DND-41 (cell line): ENCODE data around the gene TBL1XR1.

ENCODE experiments used
- ATAC-seq: fragments of 200-7000 bp; cut with Tn5 transposase; 3 replicates; pipeline ENCODE4 v1.9.1; 2021; ENCODE audit warnings: low read depth; ENCODE audit not compliant: insufficient read depth
- DNase-seq: peaks from one replicate; pipeline ENCODE4 v3.0.0-alpha.2; 2020
- H2AFZ ChIP-seq: 2 replicates; pipeline ENCODE4 v1.6.0; 2012; ENCODE audit warnings: low read depth, low read length
- H3K27ac ChIP-seq: 2 replicates; pipeline ENCODE4 v1.5.1; 2012; ENCODE audit warnings: low read length, inconsistent platforms
- H3K27me3 ChIP-seq: fragments of 200-600 bp; sonication (generic); 2 replicates; pipeline ENCODE4 v1.6.0; 2012; ENCODE audit warnings: low read length, mild to moderate bottlenecking, inconsistent platforms; ENCODE audit not compliant: insufficient read depth, poor library complexity
- H3K36me3 ChIP-seq: 2 replicates; pipeline ENCODE4 v1.5.1; 2012; ENCODE audit warnings: low read length, inconsistent platforms; ENCODE audit not compliant: insufficient read depth
- H3K4me1 ChIP-seq: 2 replicates; pipeline ENCODE4 v1.5.1; 2012; ENCODE audit warnings: mild to moderate bottlenecking, low read length; ENCODE audit not compliant: insufficient read depth
- H3K4me2 ChIP-seq: 2 replicates; pipeline ENCODE4 v1.6.0; 2012; ENCODE audit warnings: mild to moderate bottlenecking, moderate library complexity, low read length, inconsistent platforms; ENCODE audit not compliant: insufficient read depth
- H3K4me3 ChIP-seq, 2 experiments: fragments of 200-600 bp in 1 of 2; shearing (Covaris generic) in 1 of 2; 2 replicates each; pipeline ENCODE4 v1.5.1; 2012 to 2016; ENCODE audit warnings: inconsistent platforms in 2 of 2, low read length in 2 of 2, mild to moderate bottlenecking in 2 of 2, low read depth in 1 of 2, moderate library complexity in 1 of 2
- H3K79me2 ChIP-seq: 2 replicates; pipeline ENCODE4 v1.6.0; 2012; ENCODE audit warnings: low read length, inconsistent platforms; ENCODE audit not compliant: insufficient read depth
- H3K9ac ChIP-seq: 2 replicates; pipeline ENCODE4 v1.6.0; 2012; ENCODE audit warnings: low read depth, mild to moderate bottlenecking, inconsistent platforms, low read length, moderate library complexity
- H3K9me3 ChIP-seq: 2 replicates; pipeline ENCODE4 v1.5.1; 2012; ENCODE audit warnings: low read length, moderate library complexity, mild to moderate bottlenecking, inconsistent platforms; ENCODE audit not compliant: insufficient read depth, severe bottlenecking
- H4K20me1 ChIP-seq: 2 replicates; pipeline ENCODE4 v1.6.0; 2012; ENCODE audit warnings: low read length; ENCODE audit not compliant: insufficient read depth
- EZH2 ChIP-seq: IDR thresholded peaks from 3 replicates; pipeline ENCODE4 v1.6.1; 2012; ENCODE audit warnings: borderline replicate concordance, low read depth, mild to moderate bottlenecking, moderate library complexity, low read length, inconsistent platforms; ENCODE audit not compliant: severe bottlenecking
- TF ChIP-seq, protein P1 (sequence below): IDR thresholded peaks from 2 replicates; pipeline ENCODE4 v1.5.1; 2012; ENCODE audit warnings: borderline replicate concordance, low read length, moderate library complexity, mild to moderate bottlenecking; ENCODE audit not compliant: poor library complexity, severe bottlenecking; ENCODE audit errors: extremely low read depth

TBL1XR1 gene

DNA sequence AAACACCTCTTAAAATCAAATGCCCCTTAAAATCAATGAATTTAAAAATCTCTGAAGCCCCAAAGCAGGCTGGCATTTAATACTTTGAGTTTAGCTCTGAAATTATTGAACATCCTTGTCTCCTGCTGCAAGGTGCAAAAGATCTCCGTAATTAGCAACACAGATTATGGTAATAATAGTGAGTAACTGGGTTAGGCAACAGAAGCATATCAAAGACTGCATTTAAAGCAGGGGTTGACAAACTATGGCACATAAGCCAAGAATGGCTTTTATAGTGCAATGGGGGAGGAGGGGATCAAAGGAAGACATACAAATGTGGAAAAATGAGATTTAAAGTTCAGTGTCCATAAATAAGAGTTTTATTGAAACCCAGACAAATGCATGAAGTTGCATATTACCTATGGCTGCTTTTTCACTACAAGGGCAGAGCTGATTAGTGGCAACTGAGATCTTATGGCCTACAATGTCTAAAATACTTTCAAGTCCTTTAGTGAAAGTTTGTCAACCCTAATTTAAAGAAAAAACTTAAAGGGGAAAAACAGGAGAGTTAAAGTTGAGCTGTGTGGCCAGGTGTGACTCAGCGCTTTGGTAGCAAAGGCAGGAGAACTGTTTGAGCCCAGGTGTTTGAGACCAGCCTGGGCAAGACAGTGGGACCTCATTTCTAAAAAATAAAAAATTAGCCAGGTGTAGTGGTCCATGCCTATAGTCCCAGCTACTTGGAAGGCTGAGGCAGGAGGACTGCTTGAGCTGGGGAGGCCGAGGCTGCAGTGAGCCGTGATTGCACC lies 157.6 kb downstream of the TBL1XR1 start:
- no peak overlapping the region for H3K4me3 ChIP-seq
- TF ChIP-seq EZH2, result no peak
- TF ChIP-seq, protein P1, sequence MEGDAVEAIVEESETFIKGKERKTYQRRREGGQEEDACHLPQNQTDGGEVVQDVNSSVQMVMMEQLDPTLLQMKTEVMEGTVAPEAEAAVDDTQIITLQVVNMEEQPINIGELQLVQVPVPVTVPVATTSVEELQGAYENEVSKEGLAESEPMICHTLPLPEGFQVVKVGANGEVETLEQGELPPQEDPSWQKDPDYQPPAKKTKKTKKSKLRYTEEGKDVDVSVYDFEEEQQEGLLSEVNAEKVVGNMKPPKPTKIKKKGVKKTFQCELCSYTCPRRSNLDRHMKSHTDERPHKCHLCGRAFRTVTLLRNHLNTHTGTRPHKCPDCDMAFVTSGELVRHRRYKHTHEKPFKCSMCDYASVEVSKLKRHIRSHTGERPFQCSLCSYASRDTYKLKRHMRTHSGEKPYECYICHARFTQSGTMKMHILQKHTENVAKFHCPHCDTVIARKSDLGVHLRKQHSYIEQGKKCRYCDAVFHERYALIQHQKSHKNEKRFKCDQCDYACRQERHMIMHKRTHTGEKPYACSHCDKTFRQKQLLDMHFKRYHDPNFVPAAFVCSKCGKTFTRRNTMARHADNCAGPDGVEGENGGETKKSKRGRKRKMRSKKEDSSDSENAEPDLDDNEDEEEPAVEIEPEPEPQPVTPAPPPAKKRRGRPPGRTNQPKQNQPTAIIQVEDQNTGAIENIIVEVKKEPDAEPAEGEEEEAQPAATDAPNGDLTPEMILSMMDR, result no peak
- ATAC-seq, result no peak
- DNase-seq, result no peak
- H2AFZ ChIP-seq, result no peak overlapping the region
- H3K4me1 ChIP-seq, result no peaks in the 10 kb centered on the region
- no peaks in the 10 kb centered on the region for H3K27me3 ChIP-seq
- peaks cover 3% of the 10 kb centered on the region for H3K9me3 ChIP-seq
- no peaks in the 10 kb centered on the region for H4K20me1 ChIP-seq
- peaks cover 79% of the 10 kb centered on the region for H3K36me3 ChIP-seq
- no peak overlapping the region for H3K27ac ChIP-seq
- H3K4me2 ChIP-seq, result no peak overlapping the region
- H3K9ac ChIP-seq, result no peak overlapping the region
- no peaks in the 10 kb centered on the region for H3K79me2 ChIP-seq

DNA sequence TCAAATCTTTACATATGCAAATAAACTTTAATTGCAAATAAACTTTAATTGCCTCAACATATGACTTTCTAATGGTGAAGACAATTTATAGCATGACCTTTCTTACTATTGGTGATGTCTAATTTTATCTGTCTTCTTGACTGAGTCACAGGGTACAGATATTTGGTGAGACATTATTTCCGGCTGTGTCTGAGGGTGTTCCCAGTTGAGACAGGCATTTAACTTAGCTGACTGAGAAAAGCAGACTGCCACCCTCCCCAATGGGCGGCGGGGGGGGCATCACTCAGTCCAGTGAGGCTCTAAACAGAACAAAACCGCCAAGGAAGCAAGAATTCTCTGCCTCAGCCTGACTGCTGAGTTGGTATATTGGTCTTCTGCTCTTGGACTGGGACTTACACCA lies 160.0 kb downstream of the TBL1XR1 start:
- H3K36me3 ChIP-seq, result peaks cover 79% of the 10 kb centered on the region

DNA sequence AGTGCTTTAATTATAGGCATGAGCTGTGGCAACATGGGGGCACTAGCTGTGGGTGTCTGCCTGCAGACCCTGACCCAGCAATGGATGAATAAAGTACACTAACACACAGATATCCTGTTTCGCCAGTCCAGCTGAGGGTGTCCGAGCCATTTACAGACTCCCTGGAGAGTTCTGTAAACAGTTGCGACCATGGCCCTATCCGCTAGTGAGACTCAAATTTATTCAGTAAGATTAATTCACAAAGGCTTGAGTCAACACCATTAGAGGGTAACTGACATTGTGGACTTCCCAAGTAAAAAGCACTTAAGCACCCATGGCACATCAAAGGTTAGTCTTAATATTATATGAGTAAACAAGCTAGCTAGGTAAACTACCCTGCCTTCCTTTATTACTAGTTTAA lies 161.6 kb downstream of the TBL1XR1 start:
- TF ChIP-seq EZH2, result no peak
- TF ChIP-seq, protein P1, result no peak
- no peak overlapping the region for H3K27ac ChIP-seq
- ATAC-seq (no peak), DNase-seq (no peak)
- H3K36me3 ChIP-seq, result peaks cover 80% of the 10 kb centered on the region
- no peaks in the 10 kb centered on the region for H3K79me2 ChIP-seq
- no peaks in the 10 kb centered on the region for H3K4me1 ChIP-seq
- no peak overlapping the region for H3K4me3 ChIP-seq
- H3K9me3 ChIP-seq, result no peaks in the 10 kb centered on the region
- no peak overlapping the region for H2AFZ ChIP-seq
- H3K4me2 ChIP-seq, result no peak overlapping the region
- H4K20me1 ChIP-seq, result no peaks in the 10 kb centered on the region
- no peak overlapping the region for H3K9ac ChIP-seq
- H3K27me3 ChIP-seq, result no peaks in the 10 kb centered on the region

More for the DNA sequence above, 160.0 kb downstream of the TBL1XR1 start:
- no peaks in the 10 kb centered on the region for H3K79me2 ChIP-seq
- DNase-seq, result no peak
- H3K27me3 ChIP-seq, result no peaks in the 10 kb centered on the region
- no peak overlapping the region for H3K27ac ChIP-seq
- H3K9me3 ChIP-seq, result no peaks in the 10 kb centered on the region
- no peak overlapping the region for H3K4me2 ChIP-seq
- TF ChIP-seq EZH2, result no peak
- TF ChIP-seq, protein P1, result no peak
- no peak overlapping the region for H2AFZ ChIP-seq
- no peak for ATAC-seq
- no peak overlapping the region for H3K4me3 ChIP-seq
- no peaks in the 10 kb centered on the region for H4K20me1 ChIP-seq
- no peaks in the 10 kb centered on the region for H3K4me1 ChIP-seq
- no peak overlapping the region for H3K9ac ChIP-seq
